Stimulated activated naive CD8-positive, alpha-beta T cell treated with anti-CD3 and anti-CD28 coated beads, Interleukin-15, Interleukin-2, amounts not matched to agents 100 ng/mL and 50 ng/mL, for 24 hours (primary cell): ENCODE data around the gene LIFR.

Experiments used
- H3K27ac Mint-ChIP-seq: one replicate; pipeline ENCODE4 v1.8.0; 2021; ENCODE audit warnings: mild to moderate bottlenecking, mixed read lengths
- H3K27me3 Mint-ChIP-seq: one replicate; pipeline ENCODE4 v1.8.0; 2021; ENCODE audit warnings: mixed read lengths
- H3K36me3 Mint-ChIP-seq: one replicate; pipeline ENCODE4 v1.8.0; 2021; ENCODE audit warnings: low read depth, mixed read lengths
- H3K4me1 Mint-ChIP-seq: one replicate; pipeline ENCODE4 v1.8.0; 2021; ENCODE audit warnings: low read depth, mixed read lengths
- H3K4me3 Mint-ChIP-seq: one replicate; pipeline ENCODE4 v1.8.0; 2021; ENCODE audit warnings: mild to moderate bottlenecking, mixed read lengths
- H3K9me3 Mint-ChIP-seq: one replicate; pipeline ENCODE4 v1.8.0; 2021; ENCODE audit warnings: mixed read lengths

The LIFR gene

GRCh38 chr5:38563624-38564023 lies 7.2 kb upstream of the LIFR start:
- Mint-ChIP-seq H3K27ac (no peak overlapping the region), H3K27me3 (peaks cover 42% of the 10 kb centered on the region), H3K4me1 (no peaks in the 10 kb centered on the region), H3K4me3 (no peak overlapping the region), H3K36me3 (no peaks in the 10 kb centered on the region), H3K9me3 (no peaks in the 10 kb centered on the region)

DNA sequence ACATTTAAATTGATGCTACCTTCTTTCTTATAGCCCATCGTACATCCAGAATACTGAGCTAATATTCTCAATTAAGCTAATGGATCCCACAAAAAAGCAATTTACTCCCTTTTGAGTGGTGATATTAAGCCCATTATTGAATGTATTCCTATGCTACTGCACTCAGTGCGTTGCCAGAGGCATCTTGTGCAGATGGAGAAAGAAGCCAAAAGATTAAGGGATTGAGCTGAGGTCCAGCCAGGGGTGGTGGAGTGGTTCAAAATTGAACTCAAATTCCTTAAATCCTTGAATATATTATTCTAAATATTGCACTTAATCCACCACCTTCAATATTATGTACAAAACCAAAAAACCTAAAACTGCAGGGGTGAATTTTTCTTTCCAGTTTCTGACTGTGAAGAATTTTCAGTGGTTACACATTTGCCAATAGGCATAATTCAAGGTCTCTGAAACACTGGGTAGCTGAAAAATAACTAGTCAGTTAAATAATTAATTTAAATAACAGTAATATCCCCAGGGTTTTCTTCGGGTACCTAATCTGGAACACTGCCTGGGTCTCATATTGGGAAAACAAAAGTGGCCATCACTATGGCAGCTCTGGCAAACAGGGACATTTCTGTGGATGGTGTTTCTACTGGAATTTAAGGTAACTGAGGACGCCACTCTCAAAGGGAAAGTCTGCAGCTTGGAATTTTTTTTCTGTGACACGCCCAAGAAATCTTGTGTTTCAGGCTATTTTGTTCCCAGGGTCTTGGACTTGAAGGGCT lies 6.2 kb upstream of the LIFR start:
- H3K27ac Mint-ChIP-seq, result no peak overlapping the region
- H3K4me3 Mint-ChIP-seq, result no peak overlapping the region
- no peaks in the 10 kb centered on the region for H3K9me3 Mint-ChIP-seq
- no peaks in the 10 kb centered on the region for H3K36me3 Mint-ChIP-seq
- peaks cover under 1% of the 10 kb centered on the region for H3K4me1 Mint-ChIP-seq
- peaks cover 47% of the 10 kb centered on the region for H3K27me3 Mint-ChIP-seq

- no peak overlapping the region for H3K4me3 Mint-ChIP-seq
- no peaks in the 10 kb centered on the region for H3K36me3 Mint-ChIP-seq
- peaks cover 72% of the 10 kb centered on the region for H3K27me3 Mint-ChIP-seq
- peaks cover 14% of the 10 kb centered on the region for H3K4me1 Mint-ChIP-seq
- no peaks in the 10 kb centered on the region for H3K9me3 Mint-ChIP-seq
- H3K27ac Mint-ChIP-seq, result no peak overlapping the region
These were observed 3.0 kb upstream of the LIFR start for GRCh38 chr5:38559428-38559827.

- peaks cover 14% of the 10 kb centered on the region for H3K4me1 Mint-ChIP-seq
- H3K27ac Mint-ChIP-seq, result no peak overlapping the region
- peaks cover 74% of the 10 kb centered on the region for H3K27me3 Mint-ChIP-seq
- no peaks in the 10 kb centered on the region for H3K9me3 Mint-ChIP-seq
- peak overlapping the region; percentile 76 for H3K4me3 Mint-ChIP-seq
- no peaks in the 10 kb centered on the region for H3K36me3 Mint-ChIP-seq
These were observed 1.3 kb upstream of the LIFR start for GRCh38 chr5:38557792-38558191.

- peaks cover 77% of the 10 kb centered on the region for H3K27me3 Mint-ChIP-seq
- peaks cover 14% of the 10 kb centered on the region for H3K4me1 Mint-ChIP-seq
- no peaks in the 10 kb centered on the region for H3K36me3 Mint-ChIP-seq
- H3K27ac Mint-ChIP-seq, result no peak overlapping the region
- H3K4me3 Mint-ChIP-seq, result peak overlapping the region; percentile 76
- no peaks in the 10 kb centered on the region for H3K9me3 Mint-ChIP-seq
These were observed 863 bp upstream of the LIFR start for GRCh38 chr5:38557308-38557710.

DNA sequence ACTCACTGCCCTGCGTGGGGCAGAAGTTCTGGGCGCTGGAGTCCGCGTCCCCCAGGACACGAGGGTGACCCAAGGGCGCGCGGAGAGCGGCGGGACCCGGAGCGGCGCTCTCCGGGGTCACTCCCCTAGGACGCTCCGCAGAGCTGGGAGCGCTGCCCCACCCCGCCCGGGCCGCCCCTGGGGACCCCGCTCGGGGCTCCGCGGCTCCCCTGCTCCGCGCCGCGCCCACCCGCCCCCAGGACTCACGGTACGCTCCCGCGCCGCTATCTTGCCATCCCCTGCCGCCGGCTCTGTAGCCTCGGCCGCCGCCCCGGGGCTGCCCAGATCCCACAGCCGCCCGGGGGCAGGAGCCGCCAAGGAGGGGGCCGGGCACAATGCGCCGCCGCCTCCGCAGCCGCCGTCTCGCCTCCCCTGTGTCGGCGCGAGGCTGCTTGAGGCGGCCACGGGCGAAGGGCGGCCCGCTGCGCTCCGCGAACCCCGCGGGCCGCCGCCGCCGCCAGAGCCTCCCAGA lies 303 bp downstream of the LIFR start:
- no peaks in the 10 kb centered on the region for H3K9me3 Mint-ChIP-seq
- peaks cover 77% of the 10 kb centered on the region for H3K27me3 Mint-ChIP-seq
- no peak overlapping the region for H3K27ac Mint-ChIP-seq
- H3K4me3 Mint-ChIP-seq, result peak overlapping the region; percentile 81
- H3K36me3 Mint-ChIP-seq, result no peaks in the 10 kb centered on the region
- peaks cover 14% of the 10 kb centered on the region for H3K4me1 Mint-ChIP-seq

DNA sequence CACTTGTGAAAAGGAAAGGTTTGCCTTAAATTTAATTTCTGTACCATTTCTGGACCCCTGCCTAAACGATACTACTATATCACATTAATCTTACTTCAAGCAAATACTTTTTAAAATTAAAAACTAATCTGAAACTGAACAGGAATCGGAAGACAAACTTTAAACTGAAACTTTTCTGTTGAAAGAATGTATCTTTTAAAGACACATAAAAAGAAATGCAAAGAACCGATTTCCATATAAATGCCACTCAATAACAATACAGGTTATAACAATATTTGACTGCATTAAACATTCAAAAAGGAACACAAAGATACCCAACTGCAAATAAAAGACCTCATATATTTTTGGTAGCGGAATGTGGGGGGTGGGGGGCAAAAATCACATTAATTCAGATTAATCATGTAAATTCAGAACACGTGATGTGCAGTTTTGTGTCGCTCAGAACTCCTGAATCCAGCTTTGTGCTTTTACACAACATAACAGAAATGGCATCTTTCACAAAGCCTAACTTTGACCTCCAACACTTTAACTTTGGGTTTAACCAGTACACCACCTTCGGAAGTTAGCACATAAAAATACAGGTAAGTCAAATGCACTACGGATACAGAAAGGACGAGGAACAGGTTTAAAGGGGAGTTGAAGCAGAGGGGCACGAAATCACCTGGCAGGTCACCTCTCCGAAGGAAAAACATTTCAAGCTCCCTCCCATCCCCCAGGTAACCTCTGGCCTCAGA lies 925 bp downstream of the LIFR start:
- no peaks in the 10 kb centered on the region for H3K36me3 Mint-ChIP-seq
- no peak overlapping the region for H3K27ac Mint-ChIP-seq
- H3K9me3 Mint-ChIP-seq, result no peaks in the 10 kb centered on the region
- peak overlapping the region; percentile 81 for H3K4me3 Mint-ChIP-seq
- peaks cover 74% of the 10 kb centered on the region for H3K27me3 Mint-ChIP-seq
- H3K4me1 Mint-ChIP-seq, result peaks cover 14% of the 10 kb centered on the region

DNA sequence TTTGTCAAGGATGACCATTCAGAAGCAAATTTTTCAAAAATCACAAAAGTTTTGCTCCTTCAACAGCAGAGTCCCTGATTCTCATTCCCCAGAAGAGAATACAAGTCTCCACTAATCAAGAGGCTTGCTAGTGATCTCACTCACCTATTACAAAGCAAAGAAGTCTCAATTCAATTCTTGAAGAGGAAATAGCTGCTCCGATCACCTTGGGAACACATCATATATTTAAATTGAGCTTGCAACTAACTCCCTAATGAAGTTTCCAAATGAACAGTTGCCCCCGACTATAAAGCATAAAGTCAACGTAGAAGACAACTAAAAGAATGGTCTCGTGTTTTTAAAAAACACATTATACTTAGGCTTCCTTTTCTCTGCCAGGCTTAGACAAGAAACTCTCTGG lies 1.6 kb downstream of the LIFR start:
- Mint-ChIP-seq H3K36me3 (no peaks in the 10 kb centered on the region), H3K4me1 (peaks cover 14% of the 10 kb centered on the region), H3K4me3 (no peak overlapping the region), H3K27me3 (peaks cover 70% of the 10 kb centered on the region), H3K9me3 (no peaks in the 10 kb centered on the region), H3K27ac (no peak overlapping the region)

GRCh38 chr5:38554403-38554802 lies 2.0 kb downstream of the LIFR start:
- Mint-ChIP-seq H3K27ac (no peak overlapping the region), H3K4me3 (no peak overlapping the region), H3K4me1 (peaks cover 14% of the 10 kb centered on the region), H3K27me3 (peaks cover 70% of the 10 kb centered on the region), H3K36me3 (no peaks in the 10 kb centered on the region), H3K9me3 (no peaks in the 10 kb centered on the region)

- peaks cover 64% of the 10 kb centered on the region for H3K27me3 Mint-ChIP-seq
- H3K4me3 Mint-ChIP-seq, result no peak overlapping the region
- H3K27ac Mint-ChIP-seq, result no peak overlapping the region
- no peaks in the 10 kb centered on the region for H3K9me3 Mint-ChIP-seq
- H3K36me3 Mint-ChIP-seq, result no peaks in the 10 kb centered on the region
- peaks cover 14% of the 10 kb centered on the region for H3K4me1 Mint-ChIP-seq
These were observed 3.4 kb downstream of the LIFR start for GRCh38 chr5:38553001-38553521.

GRCh38 chr5:38551030-38552017 lies 5.1 kb downstream of the LIFR start:
- Mint-ChIP-seq H3K4me3 (no peak overlapping the region), H3K36me3 (no peaks in the 10 kb centered on the region), H3K27ac (no peak overlapping the region), H3K4me1 (peaks cover 8% of the 10 kb centered on the region), H3K27me3 (peaks cover 51% of the 10 kb centered on the region), H3K9me3 (no peaks in the 10 kb centered on the region)

DNA sequence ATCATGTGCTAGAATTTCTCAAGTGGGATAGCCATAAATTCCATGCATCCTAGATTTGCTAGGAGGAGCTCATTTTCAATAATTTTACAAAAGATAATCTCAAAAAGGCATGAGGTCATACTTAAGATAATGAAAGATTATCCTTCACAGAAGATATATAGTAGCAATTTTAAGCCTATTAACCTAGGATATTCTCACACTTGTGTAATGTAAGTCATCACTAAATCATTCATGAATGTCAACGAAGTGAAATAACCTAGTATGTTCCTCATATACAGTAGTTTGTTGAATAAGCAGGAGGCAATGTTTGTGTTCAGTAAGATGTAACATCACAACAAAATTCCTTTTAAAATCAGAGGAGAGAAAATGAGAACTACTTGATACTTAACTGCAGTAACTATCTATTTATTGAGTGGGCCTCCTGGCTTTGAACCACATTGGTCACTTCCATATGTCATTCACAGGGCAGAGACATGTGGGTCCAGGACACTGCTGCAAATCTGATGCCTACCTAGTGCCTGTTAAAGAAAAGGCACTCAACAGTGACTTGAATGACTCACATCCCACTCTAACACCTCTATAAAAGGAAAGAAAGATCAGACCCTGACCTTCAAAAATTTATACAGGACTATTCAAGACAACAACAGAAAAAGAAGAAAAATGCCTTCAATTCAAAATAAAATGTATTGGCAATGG lies 8.2 kb downstream of the LIFR start:
- no peaks in the 10 kb centered on the region for H3K36me3 Mint-ChIP-seq
- peaks cover 37% of the 10 kb centered on the region for H3K27me3 Mint-ChIP-seq
- H3K4me1 Mint-ChIP-seq, result no peaks in the 10 kb centered on the region
- no peak overlapping the region for H3K27ac Mint-ChIP-seq
- no peaks in the 10 kb centered on the region for H3K9me3 Mint-ChIP-seq
- no peak overlapping the region for H3K4me3 Mint-ChIP-seq

GRCh38 chr5:38547257-38547656 lies 9.2 kb downstream of the LIFR start:
- Mint-ChIP-seq H3K4me1 (no peaks in the 10 kb centered on the region), H3K4me3 (no peak overlapping the region), H3K27ac (no peak overlapping the region), H3K9me3 (no peaks in the 10 kb centered on the region), H3K27me3 (peaks cover 32% of the 10 kb centered on the region), H3K36me3 (no peaks in the 10 kb centered on the region)

DNA sequence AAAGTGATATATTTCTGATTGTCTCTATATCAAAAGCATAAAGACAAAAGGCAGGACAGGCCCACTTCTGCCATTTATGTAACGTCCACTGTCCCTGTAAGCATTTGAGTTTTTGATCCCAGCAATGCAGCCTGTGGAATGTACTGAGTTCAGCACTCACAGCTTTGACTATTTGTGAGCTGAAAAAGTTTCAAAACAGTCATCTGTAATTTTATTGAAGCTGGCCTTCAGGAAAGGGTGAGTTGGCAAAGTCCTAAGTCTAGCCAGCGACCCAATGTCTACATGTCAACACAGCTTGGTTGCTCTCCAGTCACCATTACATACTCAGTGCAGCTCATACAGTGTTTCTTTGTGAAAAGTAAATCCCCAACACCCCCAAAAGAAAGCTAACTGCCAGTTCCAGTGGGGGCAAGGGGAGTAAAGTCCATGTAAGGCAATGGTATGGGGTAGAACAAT lies 9.7 kb downstream of the LIFR start:
- H3K36me3 Mint-ChIP-seq, result no peaks in the 10 kb centered on the region
- H3K27ac Mint-ChIP-seq, result no peak overlapping the region
- no peaks in the 10 kb centered on the region for H3K9me3 Mint-ChIP-seq
- H3K4me3 Mint-ChIP-seq, result no peak overlapping the region
- peaks cover 26% of the 10 kb centered on the region for H3K27me3 Mint-ChIP-seq
- no peaks in the 10 kb centered on the region for H3K4me1 Mint-ChIP-seq
